Aorta (tissue), 5 donors: ENCODE results near the gene FAM216A. TPM values are rescaled to one million over a fixed set of nuclear protein-coding genes. Genes with fewer than 3 reads are reported as not detected.
"Not testable (repeated sequence)": the region's sequence is repeated elsewhere in the genome, so short reads cannot be mapped to it uniquely, and the experiment has no call there.

Experiments used
- ATAC-seq: fragments of 200-7000 bp; cut with Tn5 transposase; one replicate; pipeline ENCODE4 v1.9.1; 2022; ENCODE audit warnings: moderate library complexity; ENCODE audit not compliant: low FRiP score
- DNase-seq, 2 donors: peaks; one replicate each; pipeline ENCODE4 v3.0.0-alpha.2; 2020
- H3K27ac ChIP-seq, 2 donors: one replicate each; pipeline ENCODE4 v1.5.1; 2013; ENCODE audit warnings: low read length in 2 of 2, mild to moderate bottlenecking in 2 of 2, moderate library complexity in 2 of 2, control low read depth in 1 of 2, inconsistent platforms in 1 of 2, low read depth in 1 of 2
- H3K27me3 ChIP-seq, 2 donors: one replicate each; pipeline ENCODE4 v1.6.1; 2013; ENCODE audit warnings: control low read depth in 1 of 2, low read length in 1 of 2, mild to moderate bottlenecking in 1 of 2, moderate library complexity in 1 of 2; ENCODE audit not compliant: insufficient read depth in 2 of 2, control insufficient read depth in 1 of 2
- H3K36me3 ChIP-seq, 2 donors: one replicate each; pipeline ENCODE4 v1.6.1; 2013; ENCODE audit warnings: control low read depth in 1 of 2, low read length in 1 of 2, mild to moderate bottlenecking in 1 of 2; ENCODE audit not compliant: insufficient read depth in 2 of 2, control insufficient read depth in 1 of 2
- H3K4me1 ChIP-seq, 2 donors: one replicate each; pipeline ENCODE4 v1.6.1; 2013; ENCODE audit warnings: low read length in 2 of 2, control low read depth in 1 of 2, mild to moderate bottlenecking in 1 of 2, moderate library complexity in 1 of 2; ENCODE audit not compliant: insufficient read depth in 2 of 2, control insufficient read depth in 1 of 2
- H3K4me3 ChIP-seq, 2 donors: one replicate each; pipeline ENCODE4 v1.5.1; 2013; ENCODE audit warnings: low read length in 2 of 2, control low read depth in 1 of 2, mild to moderate bottlenecking in 1 of 2
- H3K9me3 ChIP-seq: one replicate; pipeline ENCODE4 v1.6.1; 2013; ENCODE audit warnings: mild to moderate bottlenecking, low read length; ENCODE audit not compliant: control insufficient read depth
- WGBS, 2 donors: extraction: QIAGEN DNeasy Blood & Tissue Kit; methylation state at CpG; one replicate each; pipeline ENCODE4 v1.1.7; 2013; 5-methylcytosine and 5-hydroxymethylcytosine counted together
- intact Hi-C, 2 donors: fragments of 100-400 bp; cut with DNase I; formaldehyde crosslinking; loops; one replicate each; pipeline versions ENCODE4 v1.14.2 to v1.15.0; 2022
- long read RNA-seq, 2 donors: library from polyadenylated mRNA; unstranded; transcript quantifications; one replicate each; pipeline ENCODE4 v2.0.0, GENCODE V29; 2020 to 2021
- polyA plus RNA-seq, 2 donors: library from polyadenylated mRNA; stranded (reverse); fragments of 200-250 nt; gene quantifications; one replicate each; pipeline ENCODE4 v1.2.3, GENCODE V29; 2013
- total RNA-seq, 2 donors: library from RNA; stranded (reverse); fragmentation: NEBNext Ultra II Directional; extraction: Animal tissue kit (Norgen Biotek cat#: 25700); gene quantifications; one replicate each; pipeline ENCODE4 v1.2.1, GENCODE V29; 2021
- donor health status: healthy with polysubstance abuse.
- donor health status: Bipolar disorder and iron deficiency.
- donor health status: DM: no; HTN: no; CAD: no.
- donor health status: DM: no; HTN: no; CAD: no.
- donor health status: DM: yes; HTN: yes; CAD: no.

FAM216A gene, protein sequence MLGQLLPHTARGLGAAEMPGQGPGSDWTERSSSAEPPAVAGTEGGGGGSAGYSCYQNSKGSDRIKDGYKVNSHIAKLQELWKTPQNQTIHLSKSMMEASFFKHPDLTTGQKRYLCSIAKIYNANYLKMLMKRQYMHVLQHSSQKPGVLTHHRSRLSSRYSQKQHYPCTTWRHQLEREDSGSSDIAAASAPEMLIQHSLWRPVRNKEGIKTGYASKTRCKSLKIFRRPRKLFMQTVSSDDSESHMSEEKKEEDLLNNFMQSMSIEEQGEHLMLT
- total RNA-seq (1 to 10 TPM; 6.6 to 7.1 TPM), polyA plus RNA-seq (10 to 100 TPM in 1 of 2 donors, 1 to 10 TPM in 1; 8.2 to 11.9 TPM)
- long read RNA-seq, donor 1, transcript FAM216A-201 (7 exons, 1,582 nt) = major isoform, 8 of 15 reads
- long read RNA-seq, donor 1, partial matches to known transcripts = 2 of 15 reads
- long read RNA-seq, donor 1, other reads (novel, unspliced or antisense) = 5 of 15 reads
- long read RNA-seq, donor 2, partial matches to known transcripts = 0 of 5 reads
- long read RNA-seq, donor 2, other reads (novel, unspliced or antisense) = 2 of 5 reads

DNA sequence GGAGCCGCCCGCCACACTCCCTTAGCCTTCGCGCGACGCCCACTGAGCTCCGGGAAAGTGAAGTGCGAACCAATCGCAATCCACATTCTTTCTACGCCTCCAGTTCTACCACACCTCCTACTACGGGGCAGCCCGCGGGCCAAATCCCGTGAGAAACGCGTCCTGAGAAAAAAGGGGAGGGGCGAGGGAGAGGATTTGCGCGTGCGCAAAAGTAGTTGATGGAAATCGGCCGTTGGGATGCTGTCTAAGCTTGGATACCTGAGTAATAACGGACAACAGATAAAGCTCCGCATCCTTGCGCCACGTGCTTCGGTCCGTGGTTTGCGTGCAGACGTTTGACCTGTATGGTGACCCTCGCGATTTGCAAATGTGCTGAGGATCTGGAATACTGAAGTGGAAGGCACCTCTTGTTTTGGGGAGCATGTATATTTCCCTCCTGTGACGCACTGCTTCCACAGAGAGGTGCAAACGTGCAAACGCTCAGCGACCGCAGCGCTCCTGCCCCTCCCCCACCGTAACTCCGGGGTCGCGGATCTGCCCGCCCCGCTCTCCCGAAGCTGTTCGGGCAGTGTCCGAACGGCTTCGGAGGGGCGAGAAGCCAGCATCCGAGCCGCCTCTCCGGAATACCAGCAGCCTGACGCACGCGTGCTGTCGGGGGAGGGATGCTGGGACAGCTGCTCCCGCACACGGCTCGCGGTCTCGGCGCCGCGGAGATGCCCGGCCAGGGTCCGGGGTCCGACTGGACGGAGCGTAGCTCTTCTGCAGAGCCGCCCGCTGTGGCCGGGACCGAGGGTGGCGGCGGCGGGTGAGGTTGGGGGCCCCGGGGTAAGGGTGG is at the start of gene FAM216A, which contains the start of gene GPN3:
Gene FAM216A, plus strand, starts transcription at position 632 of the 835 bp plus-strand sequence. Its CDS starts 31 bp downstream, at position 663.
Gene GPN3, minus strand, starts transcription at position 44 of the 835 bp plus-strand sequence. CDS start 54 bp downstream, outside the sequence.
- WGBS, 2 donors = 0% methylated on average over 67 to 78 of the region's 78 CpGs
- Histone ChIP-seq H3K36me3 (no peaks in the 10 kb centered on the region), H3K4me3 (peak within 1 kb of the TSS; percentile 66 to 86), H3K27ac (peak within 1 kb of the TSS; percentile 5 to 68), H3K4me1 (no peaks in the 10 kb centered on the region), H3K27me3 (no peaks in the 10 kb centered on the region), H3K9me3 (no peaks in the 10 kb centered on the region)
- intact Hi-C loops = loop anchor here (2.0 to 5.0 kb wide), 3 partner anchors 34 to 134 kb away; partner anchors contain the start of genes RAD9B (in 2 of the 2) and VPS29 (in 2 of the 2)
- ATAC-seq (peak; percentile 96), DNase-seq (peak; percentile 97 to 98)

DNA sequence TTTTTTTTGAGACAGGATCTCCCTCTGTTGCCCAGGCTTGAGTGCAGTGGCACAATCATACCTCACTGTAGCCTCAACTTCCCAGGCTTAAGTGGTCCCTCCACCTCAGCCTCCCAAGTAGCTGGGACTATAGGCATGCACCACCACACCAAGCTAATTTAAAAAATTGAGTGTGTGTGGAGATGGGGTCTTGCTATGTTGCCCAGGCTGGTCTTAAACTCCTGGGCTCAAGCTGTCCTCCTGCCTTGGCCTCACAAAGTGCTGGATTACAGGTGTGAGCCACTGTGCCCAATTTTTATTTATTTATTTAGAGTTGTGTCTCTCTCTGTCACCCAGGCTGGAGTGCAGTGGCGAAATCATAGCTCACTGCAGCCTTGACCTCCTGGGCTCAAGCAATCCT is 48.0 kb upstream of the FAM216A start:
- intact Hi-C loops, H3K27ac ChIP-seq, H3K27me3 ChIP-seq, DNase-seq, H3K9me3 ChIP-seq, H3K36me3 ChIP-seq, H3K4me3 ChIP-seq, ATAC-seq, H3K4me1 ChIP-seq: not testable (repeated sequence)
- 96 to 97% methylated on average over 1 of the region's 1 CpG for WGBS, 2 donors

DNA sequence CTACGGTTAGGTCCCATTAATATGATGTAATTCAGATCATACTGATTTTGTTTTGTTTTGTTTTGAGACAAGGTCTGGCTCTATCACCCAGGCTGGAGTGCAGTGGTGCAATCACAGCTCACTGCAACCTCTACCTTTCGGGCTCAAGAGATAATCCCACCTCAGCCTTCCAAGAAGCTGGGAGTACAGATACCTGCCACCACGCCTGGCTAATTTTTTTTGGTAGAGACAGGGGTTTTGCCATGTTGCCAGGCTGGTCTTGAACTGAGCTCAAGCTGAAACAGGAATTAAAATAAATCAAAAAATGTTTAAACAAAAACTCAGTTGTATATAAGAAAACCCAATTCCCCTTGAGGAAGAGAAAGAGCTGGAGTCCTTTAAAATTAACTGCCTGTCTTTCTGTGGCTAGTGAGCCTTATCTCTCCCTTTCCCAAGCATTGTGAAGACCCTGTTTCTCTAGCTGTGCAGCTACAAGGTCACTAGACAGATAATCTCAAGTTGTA is 47.4 kb upstream of the FAM216A start:
- H3K9me3 ChIP-seq = no peaks in the 10 kb centered on the region
- H3K36me3 ChIP-seq = no peaks in the 10 kb centered on the region
- DNase-seq (no peak), ATAC-seq (no peak)
- intact Hi-C loops = no loop called here
- no peak overlapping the region for H3K27ac ChIP-seq
- 55 to 76% methylated on average over 3 of the region's 3 CpGs for WGBS, 2 donors
- H3K4me3 ChIP-seq = no peak overlapping the region
- H3K4me1 ChIP-seq = no peaks in the 10 kb centered on the region
- H3K27me3 ChIP-seq = no peaks in the 10 kb centered on the region

DNA sequence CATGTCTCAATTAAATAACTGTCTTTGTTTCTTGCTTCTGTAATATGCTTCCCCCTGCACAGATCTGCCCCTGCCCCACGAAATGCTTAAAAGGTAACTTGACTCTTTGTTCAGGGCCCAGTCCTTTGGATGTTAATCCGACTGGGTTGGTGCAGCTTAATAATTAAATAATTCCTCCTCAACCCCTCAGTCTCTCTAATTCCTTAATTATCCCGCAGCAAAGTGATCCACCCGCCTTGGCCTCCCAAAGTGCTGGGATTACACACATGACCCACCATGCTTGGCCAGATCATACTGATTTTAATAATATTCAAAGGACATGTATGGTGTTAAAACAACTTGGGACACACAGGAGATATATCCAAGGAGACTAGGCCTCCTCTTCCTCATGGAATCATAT is 46.9 kb upstream of the FAM216A start:
- ATAC-seq (no peak), DNase-seq (no peak)
- Histone ChIP-seq H3K36me3 (no peaks in the 10 kb centered on the region), H3K9me3 (no peaks in the 10 kb centered on the region), H3K27ac (no peak overlapping the region), H3K4me1 (no peaks in the 10 kb centered on the region), H3K4me3 (no peak overlapping the region), H3K27me3 (no peaks in the 10 kb centered on the region)
- intact Hi-C loops = no loop called here
- WGBS, 2 donors = 87 to 93% methylated on average over 4 of the region's 4 CpGs

DNA sequence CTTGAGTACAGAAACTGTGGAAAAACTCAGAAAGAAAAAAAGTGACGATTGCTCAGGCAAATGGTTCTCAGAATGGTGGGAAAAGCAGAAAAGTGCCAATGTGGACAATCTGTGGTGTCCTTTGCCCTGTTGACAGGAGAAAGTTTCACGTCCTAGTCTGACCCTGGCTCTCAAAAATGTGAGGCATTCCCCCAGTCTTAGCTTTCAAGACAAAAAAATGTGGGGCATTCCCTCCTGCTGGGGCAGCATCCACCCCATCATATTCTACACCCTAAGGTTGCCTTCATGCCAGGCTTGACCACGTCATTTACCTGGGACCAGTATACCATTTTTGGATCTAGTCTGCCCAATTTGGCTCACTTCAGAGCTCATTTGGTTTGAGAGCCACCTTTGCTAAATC is 44.4 kb upstream of the FAM216A start:
- ATAC-seq (no peak), DNase-seq (no peak)
- 59 to 64% methylated on average over 3 of the region's 3 CpGs for WGBS, 2 donors
- Histone ChIP-seq H3K4me1 (no peaks in the 10 kb centered on the region), H3K4me3 (no peak overlapping the region), H3K9me3 (no peaks in the 10 kb centered on the region), H3K36me3 (no peaks in the 10 kb centered on the region), H3K27me3 (no peaks in the 10 kb centered on the region), H3K27ac (no peak overlapping the region)
- intact Hi-C loops = no loop called here

DNA sequence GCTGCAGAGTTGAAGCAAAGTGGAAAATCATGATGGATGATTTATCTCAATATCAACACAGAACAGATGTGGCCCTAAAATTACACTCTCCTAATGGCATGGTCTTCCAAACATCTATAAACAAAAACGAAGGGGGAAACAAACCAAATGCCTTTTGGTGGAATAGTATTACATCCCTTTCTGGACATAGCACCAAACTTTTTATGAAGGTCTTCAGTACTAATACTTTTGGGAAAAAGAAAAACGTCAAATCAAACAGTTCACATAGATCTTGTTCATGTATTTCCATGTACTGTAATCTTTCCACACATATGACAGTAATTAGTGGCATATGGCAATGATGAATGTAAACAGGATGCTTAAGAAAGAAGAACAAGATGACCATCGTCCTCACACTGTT is 42.2 kb upstream of the FAM216A start:
- Histone ChIP-seq H3K4me3 (no peak overlapping the region), H3K36me3 (no peaks in the 10 kb centered on the region), H3K4me1 (no peaks in the 10 kb centered on the region), H3K27me3 (no peaks in the 10 kb centered on the region), H3K9me3 (no peaks in the 10 kb centered on the region), H3K27ac (no peak overlapping the region)
- intact Hi-C loops = no loop called here
- WGBS, 2 donors = 27 to 30% methylated on average over 3 of the region's 3 CpGs
- DNase-seq (no peak), ATAC-seq (no peak)

DNA sequence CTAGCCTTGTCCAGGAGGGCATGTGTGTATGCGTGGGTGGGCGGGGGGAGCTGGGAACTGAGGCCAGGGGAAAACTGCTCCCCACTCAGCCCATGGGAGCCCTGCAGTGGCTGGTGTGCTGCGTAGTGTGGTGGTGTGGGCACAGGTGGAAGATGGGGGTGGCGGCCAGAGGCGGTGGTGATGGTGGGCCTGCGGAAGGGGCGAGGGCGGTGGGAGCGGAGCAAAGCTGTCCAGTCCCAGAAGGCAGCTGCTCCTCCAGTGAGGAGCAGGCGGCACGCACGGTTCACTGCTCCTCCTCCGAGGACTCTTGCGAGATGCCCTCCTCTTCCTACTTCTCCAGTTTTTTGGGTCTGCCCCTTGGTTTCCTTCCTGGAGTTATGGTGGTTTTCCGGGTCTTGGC is 39.0 kb upstream of the FAM216A start:
- peak in 1 of 2 donors; percentile 68 for DNase-seq

DNA sequence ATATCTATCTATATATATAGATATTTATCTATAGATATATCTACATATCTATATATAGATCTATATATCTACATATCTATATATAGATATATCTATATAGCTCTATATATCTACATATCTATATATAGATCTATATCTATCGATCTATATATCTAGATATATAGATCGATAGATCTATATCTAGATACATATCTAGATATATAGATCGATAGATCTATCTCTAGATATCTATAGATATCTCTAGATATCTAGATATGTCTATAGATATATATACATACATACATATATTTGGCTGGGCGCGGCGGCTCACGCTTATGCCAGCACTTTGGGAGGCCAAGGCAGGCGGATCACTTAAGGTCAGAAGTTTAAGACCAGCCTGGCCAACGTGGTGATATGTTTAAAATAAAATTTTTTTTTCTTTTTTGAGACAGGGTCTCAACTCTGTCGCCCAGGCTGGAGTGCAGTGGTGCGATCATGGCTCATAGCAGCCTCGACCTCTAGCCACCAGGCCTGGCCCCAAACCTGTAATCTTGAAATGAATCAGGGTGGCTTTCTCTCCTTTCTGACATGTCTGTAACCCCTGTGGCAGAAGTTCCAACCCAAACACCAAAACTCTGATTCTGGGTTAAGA is 36.6 kb upstream of the FAM216A start:
- no peak overlapping the region for H3K4me3 ChIP-seq
- peaks cover under 1 to 7% of the 10 kb centered on the region in 2 donors for H3K36me3 ChIP-seq
- no peak overlapping the region for H3K27ac ChIP-seq
- 83 to 86% methylated on average over 12 of the region's 12 CpGs for WGBS, 2 donors
- intact Hi-C loops = loop anchor here in 1 of 2 donors (5.0 kb wide), 2 partner anchors 330 to 495 kb away; no protein-coding TSS in a partner anchor
- no peak for DNase-seq
- no peaks in the 10 kb centered on the region for H3K9me3 ChIP-seq
- H3K27me3 ChIP-seq = no peaks in the 10 kb centered on the region
- H3K4me1 ChIP-seq = no peaks in the 10 kb centered on the region
- no peak for ATAC-seq

More for the DNA sequence above, 39.0 kb upstream of the FAM216A start:
- 91% methylated on average over 14 to 15 of the region's 15 CpGs for WGBS, 2 donors
- intact Hi-C loops = loop anchor here (2.0 to 5.0 kb wide), 3 partner anchors 327 to 492 kb away; no protein-coding TSS in a partner anchor
- not testable (repeated sequence) for H3K27ac ChIP-seq, ATAC-seq, H3K4me3 ChIP-seq, H3K27me3 ChIP-seq, H3K9me3 ChIP-seq, H3K4me1 ChIP-seq, H3K36me3 ChIP-seq
